ENCODE measurements around the gene FBXO2.

FBXO2 gene, protein sequence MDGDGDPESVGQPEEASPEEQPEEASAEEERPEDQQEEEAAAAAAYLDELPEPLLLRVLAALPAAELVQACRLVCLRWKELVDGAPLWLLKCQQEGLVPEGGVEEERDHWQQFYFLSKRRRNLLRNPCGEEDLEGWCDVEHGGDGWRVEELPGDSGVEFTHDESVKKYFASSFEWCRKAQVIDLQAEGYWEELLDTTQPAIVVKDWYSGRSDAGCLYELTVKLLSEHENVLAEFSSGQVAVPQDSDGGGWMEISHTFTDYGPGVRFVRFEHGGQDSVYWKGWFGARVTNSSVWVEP

DNA sequence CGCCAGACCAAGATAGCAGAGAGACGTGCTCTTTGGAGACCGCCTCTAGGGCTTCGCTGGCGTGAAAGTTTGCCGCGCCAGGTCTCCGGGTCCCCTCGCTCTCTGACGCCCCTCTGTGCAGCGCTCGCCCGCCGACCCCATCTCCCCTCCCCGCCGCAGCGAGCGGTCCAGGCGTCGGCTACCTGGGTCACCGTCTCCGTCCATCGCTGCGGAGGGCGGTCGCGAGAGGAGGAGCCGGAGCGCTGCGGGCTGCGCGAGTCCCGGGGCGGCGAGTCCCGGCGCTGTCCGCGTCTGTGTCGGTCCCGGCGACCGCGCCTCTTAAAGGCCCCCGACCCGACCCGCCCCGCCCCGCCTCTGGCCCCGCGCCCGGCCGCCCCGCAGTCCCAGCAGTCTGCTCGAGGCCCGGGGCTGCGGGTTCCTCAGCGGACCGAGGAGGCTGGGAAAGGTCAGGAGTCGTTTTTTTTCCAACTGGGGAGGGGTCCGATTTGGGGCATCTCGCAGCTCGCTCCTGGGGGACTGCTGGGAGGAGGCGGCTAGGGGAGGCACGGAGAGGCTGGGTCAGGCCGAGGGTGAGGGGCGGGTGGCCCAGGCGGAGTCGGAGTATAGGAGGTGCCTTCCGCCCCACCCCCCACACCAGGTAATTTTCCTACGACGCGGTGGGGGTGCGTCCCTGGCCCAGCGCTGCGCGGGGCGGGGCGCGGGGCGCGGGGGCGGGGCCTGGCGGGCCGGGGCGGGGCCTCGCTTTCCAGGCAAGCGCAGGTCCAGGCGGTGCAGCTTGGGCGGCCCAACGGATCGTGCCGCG lies at the start of gene FBXO2, which contains the start of gene FBXO44:
TSS of gene FBXO2 (minus strand) at position 293 of the 802 bp plus-strand sequence. CDS start at position 204, 89 bp downstream.
TSS of gene FBXO44 (plus strand) at position 741 of the 802 bp plus-strand sequence. CDS start 959 bp downstream, outside the sequence.
- DNase-seq (ENCODE audit: insufficient read length, low spot score): peak; percentile 50
- peak; percentile 26 for FAIRE-seq

DNA sequence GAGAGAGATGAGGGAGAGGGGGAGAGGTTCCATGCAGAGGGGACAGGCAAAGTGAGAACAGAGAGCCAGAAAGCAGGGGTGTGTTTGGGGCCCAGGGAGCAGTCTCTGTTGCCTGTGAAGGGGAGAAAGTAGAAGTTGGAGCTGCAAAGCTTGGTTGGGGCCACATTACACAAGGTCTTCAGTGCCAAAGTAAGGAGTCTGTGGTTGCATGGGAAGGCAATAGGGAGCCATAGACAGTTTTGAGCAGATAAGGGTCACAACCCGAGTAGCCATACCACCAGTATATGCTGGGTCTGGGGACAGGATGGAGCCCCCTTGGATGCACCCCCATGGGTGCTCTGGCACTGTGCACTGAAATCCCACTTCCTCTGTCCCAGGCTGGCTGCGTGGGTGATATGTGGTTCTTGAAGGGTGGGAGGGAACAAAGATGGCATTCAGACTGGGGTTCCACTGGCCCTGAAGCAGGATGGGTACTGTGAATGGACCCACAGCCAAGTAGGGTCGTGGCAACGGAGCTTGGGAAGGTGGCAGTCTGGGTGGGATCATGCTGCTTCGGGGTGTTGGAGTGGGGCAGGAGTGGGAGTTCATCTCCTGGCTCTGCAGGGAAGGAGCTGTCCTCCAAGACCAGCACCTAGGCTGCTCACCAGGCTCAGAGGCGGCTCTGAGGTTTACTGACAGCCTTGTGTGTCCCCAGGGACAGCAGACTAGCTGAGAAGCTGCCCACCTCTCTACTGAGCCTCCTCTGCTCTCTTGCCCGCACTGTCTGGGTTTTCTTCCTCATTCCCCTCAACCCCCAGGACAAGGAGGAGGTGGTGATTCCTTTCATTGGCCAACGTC lies 49.3 kb upstream of the FBXO2 start:
- FAIRE-seq (no peak), DNase-seq (ENCODE audit: insufficient read length, low spot score) (no peak)

DNA sequence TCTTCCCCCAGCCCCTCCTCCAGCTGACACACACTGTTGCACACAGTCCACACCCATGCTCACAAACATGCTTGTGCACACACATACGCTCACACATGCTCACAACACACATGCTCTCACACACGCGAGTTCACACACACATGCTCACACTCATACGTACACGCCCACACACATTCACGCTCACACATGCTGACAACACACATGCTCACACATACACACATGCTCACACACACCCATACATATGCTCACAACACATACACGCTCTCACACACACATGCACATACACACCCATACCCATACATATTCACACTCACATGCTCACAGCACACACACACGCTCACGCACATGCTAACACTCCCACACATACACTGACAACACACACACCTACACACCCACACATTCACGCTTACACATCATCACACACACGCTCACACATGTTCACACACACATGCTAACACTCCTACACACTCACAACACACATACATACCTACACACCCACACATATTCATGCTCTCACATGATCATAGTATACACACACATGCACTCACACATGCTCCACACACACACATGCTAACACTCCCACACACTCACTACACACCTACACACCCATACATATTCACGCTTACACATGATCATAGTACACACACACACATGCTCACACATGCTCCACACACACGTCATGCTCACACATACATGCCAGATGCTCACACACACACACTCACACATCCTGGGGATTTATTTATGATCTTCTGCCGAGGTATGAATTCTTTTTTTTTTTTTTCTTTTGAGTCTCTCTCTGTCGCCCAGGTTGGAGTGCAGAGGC lies 48.0 kb upstream of the FBXO2 start:
- DNase-seq (ENCODE audit: insufficient read length, low spot score) (no peak), FAIRE-seq (peak; percentile 99)

DNA sequence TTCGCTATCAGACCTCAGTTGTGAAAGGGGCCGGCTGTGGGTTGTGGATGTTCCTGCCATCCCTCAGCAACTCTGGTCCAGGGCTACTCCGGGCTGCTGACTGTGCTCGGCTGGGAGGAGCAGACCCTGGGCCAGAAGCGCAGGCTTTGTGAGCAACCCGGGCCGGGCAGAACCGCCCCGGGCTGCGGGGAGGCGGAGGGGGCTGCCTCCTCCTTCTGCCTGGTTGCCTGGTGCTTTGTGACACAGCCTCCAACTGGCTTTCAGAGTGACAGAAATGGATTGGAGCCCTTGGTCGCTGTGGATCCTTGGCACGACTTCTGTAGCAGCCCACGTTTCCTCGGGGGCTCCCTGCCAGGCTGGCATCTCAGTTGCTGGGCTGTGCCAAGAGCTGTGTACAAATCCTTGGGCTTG lies 47.3 kb upstream of the FBXO2 start:
- DNase-seq (ENCODE audit: insufficient read length, low spot score) (no peak), FAIRE-seq (no peak)

DNA sequence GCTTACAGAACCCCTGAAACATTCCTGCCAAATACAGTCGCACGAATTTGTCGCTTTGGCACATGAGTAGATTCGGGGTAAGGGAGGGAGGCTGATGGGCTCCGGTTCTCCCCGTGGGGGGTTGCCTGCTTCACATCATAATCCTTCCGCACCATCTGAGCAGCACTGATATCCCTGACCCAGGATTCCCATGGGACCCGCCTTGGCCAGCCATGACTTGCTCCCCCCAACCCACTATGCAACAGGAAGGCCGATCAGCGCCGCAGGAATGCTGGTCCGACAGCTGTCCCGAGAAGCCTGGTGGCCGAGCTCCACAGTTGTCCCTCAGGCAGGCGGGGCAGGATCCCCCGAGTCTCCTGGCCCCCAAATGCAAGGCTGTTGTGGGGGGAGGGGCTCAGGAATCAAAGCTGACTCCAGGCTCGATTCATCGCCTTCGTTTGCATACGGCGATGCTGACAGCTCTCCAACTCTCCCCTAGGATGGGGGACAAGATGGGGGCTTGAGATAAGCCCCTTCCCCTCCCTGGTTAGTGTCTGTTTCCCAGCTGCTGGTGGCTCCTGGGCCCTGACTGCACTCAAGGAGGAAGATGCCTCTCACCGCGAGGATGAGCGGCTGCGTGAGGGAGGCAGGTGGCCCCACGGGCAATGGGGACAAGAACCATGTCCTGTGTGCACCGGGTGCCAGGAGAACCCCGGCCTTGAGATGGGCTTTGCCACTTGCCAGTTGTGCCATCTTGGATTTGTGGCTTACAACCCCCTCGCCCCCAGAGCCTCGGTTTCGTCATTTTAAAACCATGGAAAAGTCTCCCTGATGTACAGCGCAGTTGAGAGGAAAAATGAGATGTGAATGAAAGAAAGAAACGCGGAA lies 46.6 kb upstream of the FBXO2 start:
- FAIRE-seq (no peak), DNase-seq (ENCODE audit: insufficient read length, low spot score) (no peak)

DNA sequence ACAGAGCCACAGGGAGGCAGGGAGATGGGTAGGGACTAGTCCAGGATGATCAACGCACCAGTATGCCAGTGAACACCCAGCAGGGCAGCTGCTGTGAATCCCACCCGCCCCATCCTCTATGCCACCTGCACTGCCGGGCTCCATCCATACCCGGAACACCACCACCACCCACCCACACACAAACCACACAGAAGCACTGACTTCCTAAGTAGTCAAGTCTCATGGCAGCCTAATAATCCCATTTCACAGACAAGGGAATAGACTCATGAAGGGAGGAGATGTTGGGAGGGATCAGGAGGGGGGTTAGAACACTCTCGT lies 43.6 kb upstream of the FBXO2 start:
- DNase-seq (ENCODE audit: insufficient read length, low spot score) (no peak), FAIRE-seq (no peak)

DNA sequence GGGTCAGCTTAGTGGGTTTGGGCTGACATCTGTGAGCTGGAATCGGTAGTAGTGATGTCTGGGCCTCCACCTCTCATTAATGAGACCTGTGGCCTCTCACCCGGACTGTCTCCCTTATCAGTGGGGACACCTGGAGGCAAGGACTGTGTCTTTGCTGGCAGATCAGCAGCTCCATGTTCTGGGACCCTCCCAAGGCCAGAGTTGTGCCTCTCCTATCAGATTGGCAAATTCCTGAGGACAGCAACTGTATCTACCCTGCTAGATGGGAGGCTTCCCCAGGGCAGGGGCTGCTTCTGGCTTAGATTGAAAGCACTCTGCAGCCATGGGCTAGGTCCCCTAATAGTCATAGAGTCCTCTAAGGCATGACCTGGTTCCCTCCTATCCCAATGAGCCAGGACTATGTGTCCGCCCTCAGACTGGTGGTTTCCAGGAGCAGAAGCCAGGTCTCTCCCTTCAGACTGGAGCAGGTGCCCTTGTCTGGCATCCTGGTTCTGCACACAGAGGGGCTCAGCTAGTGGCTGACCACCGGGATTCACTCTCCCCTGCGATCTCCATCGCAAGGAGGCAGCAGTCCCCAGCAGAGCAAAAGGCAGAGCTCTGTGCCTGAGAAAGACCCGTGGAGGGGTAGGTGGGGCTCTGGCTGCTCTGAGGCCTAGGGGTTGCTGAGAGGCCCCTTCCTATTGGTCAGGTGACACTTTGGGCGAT lies 43.1 kb upstream of the FBXO2 start:
- FAIRE-seq: no peak
- no peak for DNase-seq (ENCODE audit: insufficient read length, low spot score)

DNA sequence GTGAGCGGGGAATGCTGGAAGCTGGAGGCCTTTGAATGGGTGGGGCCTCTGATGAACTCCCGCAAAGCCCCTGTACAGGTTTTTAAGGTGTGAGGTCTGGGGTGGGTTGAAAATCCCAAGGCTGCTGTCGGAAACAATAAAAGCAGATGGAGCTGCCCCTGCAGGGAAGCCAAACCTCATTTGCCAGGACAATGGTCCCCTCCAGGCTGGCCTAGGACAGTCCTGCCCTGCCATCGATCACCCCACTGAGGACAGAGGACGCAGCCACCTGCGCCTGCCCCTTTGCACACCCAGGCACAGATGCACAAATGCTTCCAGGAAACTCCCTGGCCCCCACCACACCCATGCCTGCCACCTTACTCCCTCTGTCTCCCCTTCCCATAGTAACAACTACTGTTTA lies 41.6 kb upstream of the FBXO2 start:
- FAIRE-seq: no peak

DNA sequence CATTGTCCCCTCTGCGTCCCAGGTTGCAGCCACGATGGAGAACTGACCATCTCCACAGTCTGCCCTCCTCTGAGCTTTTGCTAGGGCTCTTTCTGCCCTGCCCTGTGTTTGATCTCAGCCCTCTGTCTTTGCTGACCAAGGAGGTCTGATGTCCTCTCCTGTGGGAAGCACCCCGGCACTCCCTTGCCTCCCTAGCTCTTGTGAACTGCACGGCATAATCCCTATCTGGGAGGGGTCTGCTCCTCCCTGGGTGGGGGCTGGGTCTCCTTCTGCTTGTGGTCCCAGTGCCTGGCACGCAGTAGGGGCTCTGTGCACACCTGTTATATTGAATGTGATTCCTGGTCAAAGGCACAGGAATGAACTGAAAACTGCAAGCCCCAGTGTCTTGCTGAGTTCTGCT lies 39.7 kb upstream of the FBXO2 start:
- FAIRE-seq (no peak), DNase-seq (ENCODE audit: insufficient read length, low spot score) (no peak)

More for the DNA sequence above, 41.6 kb upstream of the FBXO2 start:
- no peak for DNase-seq (ENCODE audit: insufficient read length, low spot score)

DNA sequence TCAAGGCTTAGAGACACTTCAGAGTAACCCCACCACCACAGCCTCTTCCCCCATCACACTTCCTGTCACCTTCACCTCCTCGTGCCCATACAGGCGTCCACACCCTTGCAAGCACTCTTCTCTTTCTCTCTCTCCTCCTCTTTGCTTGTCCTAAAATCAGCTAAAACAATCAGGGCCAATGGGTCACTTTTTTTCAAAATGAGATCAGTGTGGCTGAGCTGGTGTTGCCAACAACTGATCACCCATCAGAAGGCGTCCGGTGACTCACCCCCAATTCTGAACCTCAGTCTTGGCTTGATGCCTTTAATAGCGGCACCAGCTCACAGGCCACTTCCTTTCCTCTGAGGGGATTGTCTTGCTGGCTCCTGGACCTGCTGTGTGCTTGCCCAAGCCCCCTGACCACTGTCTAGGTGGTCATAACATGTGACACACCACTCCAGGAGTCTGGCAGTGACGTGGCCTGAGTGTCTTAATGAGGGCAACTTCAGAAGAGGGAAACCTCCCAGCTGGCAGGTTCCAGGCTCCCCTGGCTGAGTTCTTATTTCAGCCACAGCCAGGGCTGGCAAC lies 38.9 kb upstream of the FBXO2 start:
- FAIRE-seq: no peak
- peak; percentile 73 for DNase-seq (ENCODE audit: insufficient read length, low spot score)

DNA sequence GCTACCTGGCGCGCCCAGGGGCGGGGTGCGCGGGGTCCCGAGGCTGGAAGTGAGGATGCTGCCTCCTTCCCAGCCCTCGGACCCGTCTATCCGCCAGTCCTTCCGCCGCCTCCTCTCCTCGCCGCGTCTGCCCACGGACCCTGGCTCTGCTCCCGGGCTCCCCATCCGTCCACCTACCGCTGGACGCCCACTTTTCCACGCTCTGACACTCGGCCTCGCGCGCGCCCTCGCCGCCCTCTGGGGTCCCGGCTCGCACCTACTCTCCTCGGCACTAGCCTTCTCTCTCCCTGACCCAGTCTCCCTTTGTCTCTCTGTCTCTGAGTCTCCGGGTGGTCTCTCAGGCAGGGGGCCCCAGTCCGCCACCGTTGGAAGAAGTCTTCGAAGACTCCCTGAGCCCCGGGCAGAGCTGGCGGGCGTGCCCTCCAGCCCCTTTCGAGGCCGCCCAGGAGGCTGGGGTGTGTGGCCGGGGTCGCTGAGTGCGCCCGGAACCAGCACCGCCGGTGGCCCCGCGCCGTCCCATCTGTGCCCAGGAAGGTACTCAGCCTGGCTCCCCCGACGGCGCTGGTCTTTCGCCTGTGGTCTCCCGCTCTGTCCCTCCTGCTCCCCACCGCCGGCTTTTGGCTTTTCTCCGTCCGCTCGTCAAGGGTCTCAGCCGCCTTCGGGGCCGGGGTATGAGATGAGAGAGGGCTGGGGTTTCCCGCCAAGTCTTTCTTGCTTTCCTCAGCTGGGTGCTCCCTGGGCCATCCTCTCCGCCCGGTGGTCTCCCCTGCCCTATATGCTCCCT lies 37.9 kb upstream of the FBXO2 start:
- FAIRE-seq: no peak
- DNase-seq (ENCODE audit: insufficient read length, low spot score): no peak

DNA sequence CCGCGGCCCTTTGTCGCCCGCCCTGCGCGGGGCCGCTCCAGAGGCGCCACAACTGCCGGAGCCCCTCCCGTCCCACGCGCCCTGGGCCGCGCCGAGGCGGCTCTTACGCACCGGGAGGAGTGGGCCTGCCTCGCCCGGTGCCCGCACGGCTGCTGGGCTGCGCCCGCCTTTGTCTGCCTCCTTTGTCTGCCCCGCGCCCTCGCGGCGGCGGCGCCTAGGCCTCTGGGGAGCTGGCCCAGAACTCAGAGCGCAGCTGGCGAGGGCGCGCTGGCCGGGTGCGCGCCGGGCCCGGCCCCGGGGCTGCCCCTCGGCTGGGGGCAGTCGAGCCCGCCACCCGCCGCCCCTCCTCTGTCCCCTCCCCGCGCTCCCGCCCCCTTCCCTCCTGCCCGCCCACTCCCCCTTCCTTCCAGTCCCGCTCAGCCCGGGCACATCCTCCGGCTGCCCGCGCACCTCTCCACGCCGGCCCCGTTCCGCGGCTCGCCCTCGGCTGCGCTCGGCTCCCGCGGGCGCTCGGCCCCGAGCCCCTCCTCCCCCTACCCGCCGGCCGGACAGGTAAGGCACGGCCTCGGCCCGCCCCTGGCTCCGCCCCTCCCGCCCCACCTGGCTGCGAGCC lies 37.2 kb upstream of the FBXO2 start, which contains the start of gene DRAXIN:
TSS of gene DRAXIN (plus strand) at position 409 of the 613 bp plus-strand sequence. CDS start 14,549 bp downstream, outside the sequence.
- FAIRE-seq: no peak
- DNase-seq (ENCODE audit: insufficient read length, low spot score): no peak

DNA sequence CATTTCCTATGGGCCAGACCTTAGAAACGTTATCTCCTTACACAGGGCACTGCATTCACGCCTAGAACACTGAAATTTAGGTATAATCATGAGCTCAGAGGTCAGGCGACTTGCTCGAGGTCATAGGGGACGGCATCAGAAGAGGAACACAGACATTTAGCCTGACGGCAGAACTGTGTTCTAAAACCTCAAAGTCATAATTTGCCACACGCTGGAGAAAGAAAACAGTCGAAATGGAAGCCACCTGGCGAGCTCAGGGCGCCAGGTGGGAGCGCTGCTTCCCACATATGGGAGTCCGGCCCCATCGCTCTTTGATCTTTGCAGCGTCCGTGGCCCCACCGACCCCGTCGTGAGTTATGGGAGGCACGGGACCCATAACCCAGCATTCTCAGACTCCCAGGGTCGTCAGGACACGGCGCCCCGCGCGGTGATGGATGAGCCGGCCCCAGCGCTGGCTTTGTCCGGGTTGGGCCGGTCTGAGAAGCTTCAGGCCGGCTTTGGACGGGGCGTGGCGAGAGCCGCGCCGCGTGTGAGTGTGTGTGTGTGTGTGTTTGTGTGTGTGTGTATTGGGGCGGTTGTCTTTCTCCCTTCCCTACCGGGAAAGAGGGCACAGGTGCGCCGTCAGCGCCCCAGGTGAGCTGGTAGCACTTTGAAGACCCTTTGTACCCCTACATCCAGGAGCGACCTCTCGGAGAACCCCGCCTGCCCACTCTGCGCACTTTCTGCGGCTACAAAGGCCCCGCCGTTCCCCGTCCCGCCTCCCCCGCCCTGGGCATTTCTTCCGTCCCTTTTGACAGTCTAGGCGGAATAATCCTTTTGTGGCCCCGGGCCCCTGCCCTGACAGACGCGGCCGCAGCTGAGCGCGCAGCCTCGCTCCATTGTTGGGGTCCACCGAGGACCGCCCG lies 36.4 kb upstream of the FBXO2 start:
- FAIRE-seq (no peak), DNase-seq (ENCODE audit: insufficient read length, low spot score) (no peak)

DNA sequence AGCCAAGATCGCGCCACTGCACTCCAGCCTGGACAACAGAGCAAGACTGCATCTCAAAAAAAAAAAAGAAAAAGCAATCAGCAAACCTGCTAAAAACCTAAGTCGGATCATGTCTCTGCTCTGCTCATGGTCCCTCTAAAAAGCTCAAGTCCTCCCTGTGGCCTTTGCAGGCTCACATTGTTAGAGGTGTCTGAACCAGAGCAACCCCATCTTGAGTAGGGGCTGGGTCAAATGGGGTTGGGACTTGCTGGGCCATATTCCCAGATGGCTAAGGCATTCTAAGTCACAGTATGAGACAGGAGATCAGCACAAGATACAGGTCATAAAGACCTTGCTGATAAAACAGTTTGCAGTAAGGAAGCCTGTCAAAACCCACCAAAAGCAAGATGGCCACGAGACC lies 34.3 kb upstream of the FBXO2 start:
- no peak for DNase-seq (ENCODE audit: insufficient read length, low spot score)
- FAIRE-seq: no peak

DNA sequence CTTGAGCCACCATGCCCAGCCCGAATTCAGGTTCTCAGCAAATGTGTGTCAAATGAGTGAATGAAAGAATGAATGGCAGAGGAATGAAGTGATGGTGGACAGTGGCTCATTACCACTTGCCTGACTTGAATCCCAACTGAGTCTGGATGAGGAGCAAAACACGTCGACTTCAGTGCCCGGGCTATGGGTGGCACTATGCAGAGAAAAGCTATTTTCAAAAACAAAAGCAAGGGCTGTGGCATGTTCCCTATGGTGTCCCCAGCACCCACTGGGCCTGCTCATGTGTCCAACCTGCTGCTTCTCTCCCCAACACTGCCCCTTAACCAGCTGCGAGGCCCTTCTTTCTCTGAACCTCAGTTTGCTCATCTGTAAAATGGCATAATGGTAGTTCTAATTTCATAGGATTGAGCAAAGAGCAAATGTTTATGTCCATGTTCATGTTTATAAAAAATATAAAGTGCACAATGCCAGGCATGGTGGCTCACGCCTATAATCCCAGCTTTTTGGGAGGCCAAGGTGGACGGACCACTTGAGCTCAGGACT lies 31.1 kb upstream of the FBXO2 start:
- FAIRE-seq: no peak
- DNase-seq (ENCODE audit: insufficient read length, low spot score): no peak

DNA sequence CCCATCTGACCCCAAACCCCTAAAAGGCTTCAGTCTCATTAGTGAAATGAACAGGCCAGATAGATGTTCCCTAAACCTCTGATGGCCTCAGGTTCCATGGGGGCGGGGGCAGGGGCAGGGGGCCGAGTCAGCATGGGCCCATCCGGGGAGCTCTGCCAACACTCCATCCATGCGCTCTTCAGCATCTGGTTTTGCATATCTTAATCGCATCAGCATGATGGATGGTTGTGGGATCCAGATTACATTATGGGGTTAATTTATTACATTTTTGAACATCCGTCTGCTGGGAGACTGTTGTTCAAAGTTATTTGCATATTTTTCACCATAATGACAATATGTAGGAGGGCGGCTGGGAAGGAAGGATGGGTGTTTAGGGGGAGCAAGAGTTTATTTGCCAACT lies 29.8 kb upstream of the FBXO2 start:
- FAIRE-seq: no peak
- DNase-seq (ENCODE audit: insufficient read length, low spot score): no peak
